UCSD-AML1 (cell line): ENCODE data around the gene SOS1.

Experiments used
- DNase-seq: peaks from one replicate; lab custom pipeline; 2025; ENCODE audit not compliant: unreplicated experiment; lab: John Stamatoyannopoulos, UW

The SOS1 gene

DNA sequence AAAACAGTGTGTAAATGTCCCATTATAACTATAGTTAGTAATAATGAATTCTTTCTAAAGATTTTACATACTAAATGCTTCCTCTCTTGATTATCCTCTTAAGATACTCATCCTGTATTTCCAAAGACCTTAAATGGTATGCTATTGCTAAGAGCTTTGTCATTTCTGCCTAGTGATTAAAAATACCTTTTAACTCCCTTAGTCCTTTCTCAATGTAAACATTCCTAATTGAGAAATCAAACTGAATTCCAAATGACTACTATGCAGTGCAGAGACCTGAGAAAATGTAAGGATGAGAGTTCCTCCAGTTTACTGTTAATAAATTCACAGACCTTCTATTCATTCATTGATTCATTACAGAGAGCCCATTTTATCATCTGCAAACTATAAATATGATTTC lies 86.9 kb downstream of the SOS1 start:
- DNase-seq, result no peak

DNA sequence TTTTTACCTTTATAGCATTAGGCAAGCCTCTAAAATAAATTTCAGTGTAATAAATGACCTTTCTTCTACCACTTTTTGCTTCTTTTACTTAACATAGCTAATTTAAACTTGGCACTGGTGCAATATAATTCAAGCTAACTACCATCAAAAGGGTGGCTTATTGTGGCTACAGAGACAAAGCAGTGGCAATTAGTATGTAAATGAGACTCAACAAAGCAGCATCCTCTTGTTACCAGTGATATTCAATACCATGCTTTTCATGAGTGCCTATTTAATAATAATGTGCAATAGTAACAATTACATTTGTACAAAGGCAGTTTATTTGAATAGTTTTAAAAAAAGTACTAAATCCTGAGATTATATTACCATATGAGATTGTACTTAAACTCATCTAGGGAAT lies 93.4 kb downstream of the SOS1 start:
- DNase-seq, result no peak

DNA sequence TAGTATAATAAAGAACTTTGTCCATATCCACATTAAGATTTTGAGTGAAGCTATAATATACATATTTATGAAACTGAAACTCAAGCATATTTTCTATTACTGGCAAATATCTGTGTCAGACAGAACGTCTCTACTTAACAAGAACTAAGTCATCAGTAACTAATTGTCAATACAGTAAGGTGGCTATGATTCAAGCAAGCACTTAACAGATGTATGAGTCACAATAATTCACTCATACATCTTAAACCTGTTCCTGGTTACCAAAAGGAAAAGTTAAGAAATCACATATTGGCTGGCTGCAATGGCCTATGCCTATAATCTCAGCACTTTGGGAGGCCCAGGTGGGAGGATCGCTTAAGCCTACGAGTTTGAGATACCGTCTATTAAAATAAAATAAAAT lies 96.0 kb downstream of the SOS1 start:
- DNase-seq, result no peak

DNA sequence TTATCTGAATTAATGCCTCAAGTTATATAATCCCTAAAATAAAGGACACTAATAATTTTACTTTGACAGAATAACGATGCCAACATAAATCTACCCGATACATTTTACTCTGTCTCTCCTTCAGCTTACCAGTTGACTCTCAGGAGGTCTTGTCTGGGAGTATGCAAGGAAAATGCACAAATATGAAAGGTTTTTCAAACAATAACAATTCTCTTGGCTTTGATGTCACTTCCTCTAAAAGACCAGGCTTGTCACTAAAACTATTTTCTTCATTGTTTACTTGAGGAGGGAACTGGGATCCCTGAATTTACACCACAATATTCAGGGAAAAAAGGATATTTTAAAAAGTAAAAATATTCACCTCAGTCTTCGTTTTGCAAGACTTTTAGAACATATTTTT lies 97.2 kb downstream of the SOS1 start:
- DNase-seq, result no peak

DNA sequence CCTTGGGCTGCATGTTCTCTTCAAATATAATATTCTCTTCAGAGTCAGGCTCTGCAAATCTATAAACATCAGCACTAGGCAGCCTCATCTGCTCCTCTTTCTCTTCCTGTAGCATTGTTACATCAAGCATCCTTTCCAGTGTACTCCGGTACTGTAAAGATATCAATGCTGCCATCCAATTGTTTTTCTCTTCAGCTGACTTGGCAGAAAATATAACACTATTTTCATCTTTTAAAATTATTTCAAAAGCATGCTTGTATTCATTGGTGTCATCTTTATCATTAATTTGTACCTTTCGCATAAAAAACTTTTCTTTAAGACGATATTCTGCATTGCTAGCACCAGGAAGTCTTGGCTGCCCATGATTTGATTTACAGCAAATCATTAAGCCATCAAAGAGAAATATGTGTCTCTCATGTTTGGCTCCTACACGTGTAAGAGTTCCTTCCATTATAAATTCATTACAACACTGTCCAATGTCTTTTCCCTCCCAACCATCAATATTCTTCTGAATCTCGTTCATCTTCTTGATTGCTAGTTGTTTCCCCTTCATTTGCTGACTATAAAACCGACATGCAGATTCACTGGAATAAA lies 98.1 kb downstream of the SOS1 start:
- no peak for DNase-seq

DNA sequence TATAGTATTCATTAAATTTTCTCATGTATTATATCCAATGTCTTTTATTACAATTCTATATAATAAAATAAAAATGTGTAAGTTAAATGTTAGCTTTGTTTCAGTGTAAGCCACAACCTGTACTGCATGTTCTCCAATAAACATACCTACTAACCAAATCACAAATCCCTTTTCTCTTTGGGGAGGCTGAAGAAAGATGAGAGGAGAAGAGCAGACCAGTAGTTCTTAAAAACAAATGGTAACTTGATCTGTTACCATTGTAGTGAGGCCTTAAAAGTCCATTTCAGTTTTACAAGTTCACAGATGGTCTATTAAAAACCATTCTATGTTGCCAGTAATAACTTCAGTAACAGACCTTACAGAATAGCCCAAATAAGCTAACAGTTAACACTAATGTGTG lies 100.5 kb downstream of the SOS1 start:
- no peak for DNase-seq

DNA sequence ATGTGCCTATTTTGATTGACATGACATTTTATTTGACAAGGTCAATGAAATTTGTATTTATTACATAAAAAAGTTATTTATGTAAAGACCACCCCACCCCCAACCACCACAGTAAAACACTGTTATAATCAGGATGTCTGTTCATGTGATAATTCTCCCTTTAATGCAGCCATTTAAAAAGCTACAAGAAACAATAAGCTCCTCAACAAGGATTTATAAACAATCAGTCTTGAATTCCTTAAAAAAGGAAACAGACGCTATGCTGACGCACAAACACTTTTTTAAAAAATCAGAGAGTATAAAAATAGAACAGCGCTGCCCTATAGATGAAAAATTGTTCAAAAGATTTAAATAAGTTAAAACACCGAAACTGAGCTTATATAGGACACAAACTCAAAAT lies 102.2 kb downstream of the SOS1 start:
- no peak for DNase-seq

DNA sequence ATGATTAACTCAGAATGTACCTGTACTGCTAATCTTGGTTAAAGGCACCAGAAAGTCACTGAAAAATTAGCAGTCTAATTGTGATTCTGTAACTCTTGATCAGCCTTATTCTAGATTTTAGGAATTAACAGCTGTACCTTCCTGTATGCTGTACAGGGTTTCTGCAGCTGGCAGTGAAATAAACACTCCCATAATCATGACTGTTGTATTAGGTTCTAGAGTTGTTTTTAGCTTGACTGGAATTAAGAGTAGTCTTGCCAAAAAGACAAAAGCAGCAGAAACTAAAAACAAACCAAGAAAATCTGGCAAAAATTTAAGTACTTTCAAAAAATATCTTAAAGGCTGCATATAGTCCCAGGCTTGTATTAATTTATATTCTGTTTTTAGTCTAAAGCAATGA lies 103.5 kb downstream of the SOS1 start:
- DNase-seq, result no peak

DNA sequence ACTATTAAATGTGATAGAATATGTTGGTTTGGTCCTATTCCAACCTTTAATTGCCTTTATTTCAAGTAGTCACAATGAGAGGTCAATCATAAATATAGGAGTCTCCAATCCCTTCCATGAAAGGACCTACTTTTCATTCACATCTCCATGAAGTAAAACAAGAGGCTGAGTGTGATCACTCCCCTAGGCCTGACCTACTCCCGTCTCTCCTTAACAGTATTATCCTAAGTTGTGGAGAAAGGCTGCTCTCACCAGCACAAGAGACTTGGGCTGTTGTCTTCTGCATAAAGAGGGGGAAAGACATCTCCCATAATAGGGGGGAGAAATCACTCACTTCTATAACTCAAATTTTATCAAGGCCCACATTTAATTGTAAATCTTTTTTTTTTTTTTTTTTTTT lies 105.4 kb downstream of the SOS1 start:
- DNase-seq, result no peak

DNA sequence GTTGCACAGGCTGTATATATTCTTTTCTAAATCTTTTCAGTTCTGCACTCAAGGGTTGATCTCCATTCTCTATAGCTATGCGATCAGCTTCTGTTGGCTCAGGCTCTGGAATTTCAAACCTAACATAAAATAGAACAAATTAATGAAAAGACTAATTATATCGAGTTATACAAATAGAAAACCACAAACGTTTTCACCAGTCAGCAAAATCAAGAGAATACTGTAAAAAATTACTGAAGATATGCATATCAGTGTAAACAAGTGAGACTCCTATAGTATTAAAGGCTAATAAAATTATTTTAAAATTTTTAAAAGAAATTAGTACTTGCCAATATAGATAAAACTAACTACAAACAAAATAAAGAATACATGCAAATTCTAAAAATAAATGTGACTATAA lies 107.0 kb downstream of the SOS1 start:
- DNase-seq, result no peak

DNA sequence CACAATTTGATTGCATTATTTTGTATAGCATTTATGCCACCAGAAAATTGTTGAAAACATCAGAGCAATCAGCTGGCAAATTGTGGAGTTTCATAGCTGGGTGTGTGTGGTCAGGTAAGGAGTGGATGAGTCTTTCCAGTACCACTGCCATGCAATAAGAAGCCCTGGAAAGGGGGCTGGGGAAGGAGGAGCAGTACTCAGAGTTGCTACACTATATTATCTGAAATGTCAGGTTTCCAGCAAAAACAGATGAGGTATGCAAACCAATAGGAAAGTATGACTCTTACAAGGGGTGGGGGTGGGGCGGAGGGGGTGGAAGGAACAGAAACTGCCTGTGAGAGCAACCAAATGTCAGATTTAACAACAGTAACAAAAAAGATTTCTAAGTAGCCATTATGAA lies 112.2 kb downstream of the SOS1 start:
- DNase-seq, result no peak

DNA sequence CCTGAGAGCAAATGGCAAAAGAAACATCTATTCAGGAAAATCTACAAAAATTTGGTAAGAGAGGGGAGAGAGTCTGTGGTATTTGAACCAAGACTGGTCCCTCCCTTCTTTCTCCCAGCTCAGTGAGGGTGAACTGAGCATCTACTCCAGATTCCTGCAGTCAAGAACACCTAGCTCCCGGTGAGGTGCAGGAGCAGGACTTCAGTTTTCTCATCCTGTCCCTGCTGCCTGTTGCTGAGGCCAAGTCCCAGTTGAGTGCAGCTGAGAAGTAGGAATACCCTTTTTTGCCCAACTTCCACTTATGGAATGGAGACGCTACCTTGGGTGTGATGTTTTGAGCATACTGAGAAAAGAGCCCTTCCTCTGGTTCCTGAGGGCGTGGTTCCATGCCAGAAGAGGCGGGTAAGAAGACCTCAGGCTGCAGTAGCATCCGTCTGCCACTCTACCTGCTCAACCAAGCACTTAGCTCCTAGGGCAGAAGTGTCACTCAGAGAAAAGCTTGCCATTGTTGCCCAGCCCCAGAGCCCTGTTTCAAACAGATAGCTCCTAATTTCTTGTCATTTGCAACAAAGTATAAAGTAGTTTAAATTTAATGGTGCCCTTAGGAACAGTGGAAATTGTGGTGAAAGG lies 112.9 kb downstream of the SOS1 start:
- DNase-seq, result no peak

DNA sequence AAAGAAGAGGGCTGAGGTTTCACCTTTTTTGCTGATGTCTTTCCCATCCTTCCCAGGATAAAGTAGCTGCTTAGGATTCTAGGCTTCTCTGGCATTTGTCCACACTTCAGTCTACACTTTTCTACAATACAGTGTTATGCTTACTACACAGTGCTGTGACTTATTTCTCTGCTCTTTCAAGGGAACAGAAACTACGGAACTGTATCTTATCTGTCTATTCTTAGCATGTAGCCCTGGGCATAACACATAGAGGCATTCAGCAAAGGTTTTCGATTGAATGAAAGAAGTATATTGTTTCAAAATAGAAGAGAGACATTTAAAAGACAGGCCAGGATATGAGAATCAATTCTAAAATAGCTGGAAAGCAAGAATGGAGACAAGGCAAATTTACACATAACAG lies 120.3 kb downstream of the SOS1 start:
- no peak for DNase-seq

DNA sequence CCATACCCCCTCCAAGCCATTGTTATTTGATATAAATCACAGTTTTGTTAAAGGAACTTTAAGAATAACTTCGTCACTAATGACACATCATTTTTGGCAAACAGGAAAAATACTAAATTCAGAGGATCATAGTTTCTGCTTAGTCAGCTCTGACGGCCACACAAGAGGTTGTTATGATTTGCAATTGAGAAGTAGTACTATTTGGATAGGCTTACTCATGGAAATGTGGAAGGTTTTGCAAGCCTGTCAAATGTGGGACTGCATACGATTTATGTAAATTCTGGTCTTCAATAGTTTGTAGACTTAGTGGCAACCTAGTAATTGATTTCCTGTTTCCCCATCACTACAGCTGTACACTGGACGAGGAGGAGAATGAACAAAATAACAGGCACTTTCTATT lies 123.1 kb downstream of the SOS1 start:
- no peak for DNase-seq

DNA sequence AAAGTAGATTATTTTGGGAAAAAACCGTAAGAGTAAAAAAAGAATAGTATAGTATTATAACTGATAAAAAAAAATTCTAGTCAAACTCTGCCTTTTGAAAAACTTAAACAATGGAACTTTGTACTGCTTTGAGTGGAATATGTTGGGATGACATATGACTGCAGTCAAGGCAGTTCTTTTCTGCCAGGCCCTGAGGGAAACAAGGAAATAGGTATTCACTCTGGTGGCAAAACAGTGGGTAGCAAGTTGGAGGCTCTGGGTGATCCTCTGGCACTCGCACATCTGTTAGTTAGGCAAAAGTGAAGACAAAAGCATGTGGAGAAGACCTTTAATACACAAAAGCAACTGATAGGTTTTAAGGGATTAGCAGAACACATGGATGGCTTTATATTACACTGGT lies 129.0 kb downstream of the SOS1 start:
- DNase-seq, result no peak

DNA sequence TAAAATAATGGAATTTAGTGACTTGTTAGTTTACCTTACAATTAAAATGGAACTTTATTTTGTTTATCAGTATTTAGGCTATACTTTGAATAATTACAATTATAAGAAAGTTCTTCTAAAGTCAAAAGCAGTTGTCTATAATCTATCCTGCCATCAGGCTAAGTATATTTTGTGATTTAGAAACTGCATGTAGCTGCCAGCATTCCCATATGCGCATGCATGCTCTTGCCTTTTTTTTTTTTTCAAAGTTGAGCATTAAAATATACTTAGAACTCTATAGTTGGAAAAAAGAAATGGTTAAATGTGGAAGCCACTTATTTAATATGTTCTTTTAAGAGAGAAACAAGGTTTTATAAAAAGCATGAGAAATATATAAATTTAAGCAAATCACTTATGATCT lies 132.1 kb downstream of the SOS1 start:
- DNase-seq, result no peak

DNA sequence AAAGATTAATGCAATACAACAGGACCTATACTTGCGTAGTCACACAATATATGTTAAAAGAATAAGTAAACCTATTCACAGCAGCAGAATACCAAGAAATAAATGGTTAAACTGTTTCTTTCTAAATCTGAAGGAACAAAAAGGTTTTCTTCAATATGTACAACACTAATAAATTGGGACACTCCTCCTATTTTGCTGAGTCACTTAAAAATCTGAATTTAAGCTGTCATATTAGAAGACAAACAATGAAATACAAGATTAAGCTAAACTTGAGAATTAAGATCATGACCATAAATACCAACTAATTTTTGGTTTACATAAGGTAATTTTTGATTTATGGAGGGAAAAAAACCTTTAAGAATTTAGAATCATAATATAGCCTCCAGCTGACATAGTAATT lies 138.4 kb downstream of the SOS1 start:
- DNase-seq, result no peak

DNA sequence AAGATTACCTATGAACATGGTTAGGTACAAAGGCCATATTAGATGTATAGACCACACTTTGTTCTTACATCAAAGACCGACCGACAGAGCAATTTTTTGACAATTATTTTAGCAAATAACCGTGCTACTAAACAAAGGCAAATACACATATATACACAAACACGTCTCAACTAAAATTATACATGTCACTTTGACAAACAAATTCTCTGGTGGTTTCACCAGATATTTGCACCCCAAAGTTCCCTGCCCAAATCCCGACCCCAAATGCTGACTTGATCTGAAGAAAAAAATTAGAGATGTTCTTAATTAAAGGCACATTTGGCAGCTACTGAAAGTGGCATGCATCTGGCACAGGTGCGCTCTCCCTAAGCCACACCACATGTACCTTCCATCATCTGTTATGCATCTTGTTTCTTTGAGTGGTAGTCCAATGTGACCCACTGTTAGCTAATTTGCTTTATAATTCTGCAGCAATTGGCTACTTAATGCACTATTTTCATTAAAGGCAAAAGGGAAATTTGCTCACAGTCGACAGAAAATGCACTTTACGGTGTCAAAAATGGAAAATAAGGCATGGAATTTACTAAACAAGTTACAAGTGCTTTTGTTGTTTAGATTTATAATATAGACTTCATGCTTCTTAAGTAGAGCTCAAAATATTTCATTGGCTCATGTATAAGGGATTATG lies 139.0 kb downstream of the SOS1 start:
- no peak for DNase-seq

DNA sequence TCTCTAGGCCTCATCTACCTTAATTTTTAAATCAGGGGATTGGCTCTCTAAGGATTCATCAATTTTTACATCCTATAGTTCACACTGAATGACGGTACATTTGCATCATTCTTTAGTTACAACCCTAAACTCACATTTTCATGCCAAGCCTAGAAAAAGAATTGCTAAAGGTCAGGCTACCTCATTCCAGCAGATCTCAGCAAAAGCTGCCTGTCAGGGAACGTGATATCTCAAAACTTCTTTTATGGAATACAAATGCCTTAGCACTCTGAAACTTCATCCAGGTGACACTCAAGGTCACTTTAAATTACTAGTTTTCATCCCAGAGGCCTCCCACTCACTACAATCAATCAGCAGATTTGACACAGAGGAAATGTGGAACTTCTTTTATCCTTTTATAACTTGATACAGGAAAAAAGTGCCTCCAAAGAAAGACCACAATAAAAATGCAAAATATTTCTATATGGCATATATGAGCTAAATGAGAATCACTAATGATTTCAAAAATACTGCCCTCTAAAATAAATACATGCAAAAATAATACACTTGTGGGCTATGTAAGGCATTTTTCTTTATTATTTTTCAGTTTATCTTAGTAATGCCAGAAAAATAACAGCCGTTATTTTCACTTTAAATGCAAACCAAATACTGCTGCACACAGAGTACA lies 139.7 kb downstream of the SOS1 start:
- DNase-seq, result no peak

DNA sequence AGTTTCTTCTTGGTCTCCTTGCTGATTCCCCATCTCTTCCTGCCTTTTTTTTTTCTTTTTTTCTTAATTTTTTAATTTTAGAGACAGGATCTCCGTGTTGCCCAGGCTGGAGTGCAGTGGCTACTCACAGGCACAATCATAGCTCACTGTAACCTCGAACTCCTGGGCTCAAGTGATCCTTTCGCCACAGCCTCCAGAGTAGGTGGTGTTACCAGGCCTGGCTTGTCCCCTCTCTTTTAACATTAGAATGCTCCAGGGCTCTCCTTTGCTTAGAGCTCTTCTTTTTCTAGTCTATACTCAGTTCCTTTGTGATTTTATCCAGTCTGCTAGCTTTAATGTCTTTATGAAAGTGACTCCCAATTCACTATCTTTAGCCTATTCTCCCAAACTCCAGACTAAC lies 141.9 kb downstream of the SOS1 start:
- DNase-seq, result no peak

DNA sequence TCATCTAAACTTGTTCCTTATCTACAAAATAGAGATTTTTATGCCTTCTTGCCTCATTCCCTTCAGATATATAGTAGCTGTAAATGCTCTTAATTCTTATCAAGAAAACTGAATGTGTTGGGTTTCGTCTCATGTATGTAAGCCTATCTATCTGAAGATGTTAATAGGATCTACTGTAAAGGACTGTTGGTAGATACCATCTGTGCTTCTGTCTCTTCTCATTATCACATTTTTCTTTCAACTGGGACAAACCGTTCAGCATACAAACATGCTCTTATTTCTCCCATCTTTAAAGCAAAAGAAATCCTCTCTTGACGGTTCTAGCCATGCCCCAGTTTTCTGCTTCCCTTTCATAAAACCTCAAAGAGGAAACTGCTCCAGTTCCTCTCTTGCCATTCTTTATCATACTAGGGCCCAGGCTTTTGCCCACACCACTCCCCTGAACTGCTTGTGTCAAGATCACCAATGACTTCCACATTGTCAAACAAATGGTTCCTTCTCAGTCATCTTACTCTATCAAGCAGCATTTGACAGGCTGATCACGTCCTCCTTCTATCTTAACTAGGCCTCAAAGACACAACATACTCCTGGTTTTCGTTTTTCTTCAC lies 142.5 kb downstream of the SOS1 start:
- DNase-seq, result no peak

DNA sequence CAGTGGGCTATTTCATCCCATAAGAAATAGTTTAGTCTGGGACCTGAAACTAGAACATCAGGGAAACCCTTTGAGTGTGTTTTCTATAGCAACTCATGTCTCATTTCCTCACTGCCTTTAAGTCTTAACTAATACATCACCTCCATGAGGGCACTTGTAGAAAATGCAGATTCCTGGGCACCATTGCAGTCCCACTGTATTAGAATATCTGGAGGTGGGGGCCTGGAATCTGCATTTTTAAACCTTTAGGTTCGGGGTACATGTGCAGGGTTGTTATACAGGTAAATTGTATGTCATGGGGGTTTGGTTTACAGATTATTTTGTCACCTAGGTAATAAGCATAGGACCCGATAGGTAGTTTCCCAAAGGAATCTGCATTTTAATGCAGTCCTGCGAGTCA lies 143.8 kb downstream of the SOS1 start:
- DNase-seq, result no peak
